ENCODE results near the gene MBTPS1. TPM values are rescaled to one million over a fixed set of nuclear protein-coding genes. Genes with fewer than 3 reads are reported as not detected.
A peak's percentile ranks its signal among the peaks of the same experiment; 100 is the strongest.

Gene MBTPS1
- total and polyA plus RNA-seq, 9 of the 15 experiments (the other 6 are each of a cell fraction or from before 2014, with no cell fraction given), result 2.8 to 57.6 (median 43.8) TPM

DNA sequence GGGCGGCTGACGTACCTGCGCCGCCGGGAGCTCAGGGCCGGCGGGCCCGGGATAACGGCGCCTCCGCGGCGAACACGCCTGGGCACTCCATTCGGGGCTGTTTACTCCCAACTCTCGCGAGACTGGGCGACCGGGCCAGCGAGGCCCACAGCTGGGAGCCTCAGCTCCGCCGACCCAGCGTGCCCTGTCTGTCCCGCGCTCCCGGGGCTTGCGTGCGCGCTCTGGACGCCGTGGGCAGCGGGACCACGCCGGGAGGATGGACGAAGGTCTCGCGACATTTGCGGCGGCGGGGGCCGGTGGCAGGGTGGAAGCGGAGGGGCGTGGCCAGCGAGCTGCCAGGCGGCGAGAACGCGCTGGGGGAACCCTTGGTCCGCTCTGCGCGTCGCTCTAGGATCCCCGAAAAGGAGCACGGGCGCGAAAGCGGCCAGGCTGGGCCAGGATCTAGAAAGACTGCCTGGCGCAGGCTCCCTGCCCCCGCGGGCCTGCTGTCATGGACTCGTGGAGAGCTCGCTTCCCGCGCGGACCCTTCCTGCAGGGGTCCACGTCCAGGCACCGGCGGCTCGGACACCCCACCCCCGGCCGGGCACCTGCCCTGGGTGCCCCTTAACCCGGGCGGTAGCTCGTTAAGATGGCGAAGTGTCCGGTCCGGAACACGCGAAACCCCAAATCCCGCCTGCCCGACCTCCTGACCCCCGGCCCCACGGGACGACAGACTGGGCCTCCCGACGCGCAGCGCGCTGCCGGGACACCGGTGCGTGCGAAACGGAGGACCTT, at the start of gene MBTPS1 (continued):
- peak; percentile 97 for TF ChIP-seq GMEB1 (CRISPR knock-in tag; IDR thresholded peaks at IDR 0.05)
- TF ChIP-seq, protein P1, sequence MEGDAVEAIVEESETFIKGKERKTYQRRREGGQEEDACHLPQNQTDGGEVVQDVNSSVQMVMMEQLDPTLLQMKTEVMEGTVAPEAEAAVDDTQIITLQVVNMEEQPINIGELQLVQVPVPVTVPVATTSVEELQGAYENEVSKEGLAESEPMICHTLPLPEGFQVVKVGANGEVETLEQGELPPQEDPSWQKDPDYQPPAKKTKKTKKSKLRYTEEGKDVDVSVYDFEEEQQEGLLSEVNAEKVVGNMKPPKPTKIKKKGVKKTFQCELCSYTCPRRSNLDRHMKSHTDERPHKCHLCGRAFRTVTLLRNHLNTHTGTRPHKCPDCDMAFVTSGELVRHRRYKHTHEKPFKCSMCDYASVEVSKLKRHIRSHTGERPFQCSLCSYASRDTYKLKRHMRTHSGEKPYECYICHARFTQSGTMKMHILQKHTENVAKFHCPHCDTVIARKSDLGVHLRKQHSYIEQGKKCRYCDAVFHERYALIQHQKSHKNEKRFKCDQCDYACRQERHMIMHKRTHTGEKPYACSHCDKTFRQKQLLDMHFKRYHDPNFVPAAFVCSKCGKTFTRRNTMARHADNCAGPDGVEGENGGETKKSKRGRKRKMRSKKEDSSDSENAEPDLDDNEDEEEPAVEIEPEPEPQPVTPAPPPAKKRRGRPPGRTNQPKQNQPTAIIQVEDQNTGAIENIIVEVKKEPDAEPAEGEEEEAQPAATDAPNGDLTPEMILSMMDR (IDR thresholded peaks at IDR 0.05 in 2 of 3, conservative IDR thresholded peaks at IDR 0.05 in 1 of 3; ENCODE audit: insufficient read depth in 2 of 3, low read depth in 1 of 3, low read length in 3 of 3), result peak in 2 of 3 experiments; percentile 33 to 36; a peak in 2 of 6 replicates
- 0 out of 2 replicates have a peak, but pooled peaks have one; percentile 59 for TF ChIP-seq HDAC8 (tag; IDR thresholded peaks at IDR 0.05)
- TF ChIP-seq MYNN (IDR thresholded peaks at IDR 0.05), result no peak
- TF ChIP-seq MYNN (CRISPR knock-in tag; IDR thresholded peaks at IDR 0.05), result no peak
- TF ChIP-seq ZNF518B (CRISPR knock-in tag; IDR thresholded peaks at IDR 0.05), result no peak
- TF ChIP-seq, protein P2, sequence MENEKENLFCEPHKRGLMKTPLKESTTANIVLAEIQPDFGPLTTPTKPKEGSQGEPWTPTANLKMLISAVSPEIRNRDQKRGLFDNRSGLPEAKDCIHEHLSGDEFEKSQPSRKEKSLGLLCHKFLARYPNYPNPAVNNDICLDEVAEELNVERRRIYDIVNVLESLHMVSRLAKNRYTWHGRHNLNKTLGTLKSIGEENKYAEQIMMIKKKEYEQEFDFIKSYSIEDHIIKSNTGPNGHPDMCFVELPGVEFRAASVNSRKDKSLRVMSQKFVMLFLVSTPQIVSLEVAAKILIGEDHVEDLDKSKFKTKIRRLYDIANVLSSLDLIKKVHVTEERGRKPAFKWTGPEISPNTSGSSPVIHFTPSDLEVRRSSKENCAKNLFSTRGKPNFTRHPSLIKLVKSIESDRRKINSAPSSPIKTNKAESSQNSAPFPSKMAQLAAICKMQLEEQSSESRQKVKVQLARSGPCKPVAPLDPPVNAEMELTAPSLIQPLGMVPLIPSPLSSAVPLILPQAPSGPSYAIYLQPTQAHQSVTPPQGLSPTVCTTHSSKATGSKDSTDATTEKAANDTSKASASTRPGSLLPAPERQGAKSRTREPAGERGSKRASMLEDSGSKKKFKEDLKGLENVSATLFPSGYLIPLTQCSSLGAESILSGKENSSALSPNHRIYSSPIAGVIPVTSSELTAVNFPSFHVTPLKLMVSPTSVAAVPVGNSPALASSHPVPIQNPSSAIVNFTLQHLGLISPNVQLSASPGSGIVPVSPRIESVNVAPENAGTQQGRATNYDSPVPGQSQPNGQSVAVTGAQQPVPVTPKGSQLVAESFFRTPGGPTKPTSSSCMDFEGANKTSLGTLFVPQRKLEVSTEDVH (IDR thresholded peaks at IDR 0.05; ENCODE audit: low read depth, partially characterized antibody), result peak; percentile 14
- peak; percentile 78 to 83 for TF ChIP-seq SIN3A (IDR thresholded peaks at IDR 0.05; ENCODE audit: borderline replicate concordance in 2 of 2, control insufficient read depth in 1 of 2, low read depth in 2 of 2, low read length in 2 of 2)
- TF ChIP-seq, protein P3, sequence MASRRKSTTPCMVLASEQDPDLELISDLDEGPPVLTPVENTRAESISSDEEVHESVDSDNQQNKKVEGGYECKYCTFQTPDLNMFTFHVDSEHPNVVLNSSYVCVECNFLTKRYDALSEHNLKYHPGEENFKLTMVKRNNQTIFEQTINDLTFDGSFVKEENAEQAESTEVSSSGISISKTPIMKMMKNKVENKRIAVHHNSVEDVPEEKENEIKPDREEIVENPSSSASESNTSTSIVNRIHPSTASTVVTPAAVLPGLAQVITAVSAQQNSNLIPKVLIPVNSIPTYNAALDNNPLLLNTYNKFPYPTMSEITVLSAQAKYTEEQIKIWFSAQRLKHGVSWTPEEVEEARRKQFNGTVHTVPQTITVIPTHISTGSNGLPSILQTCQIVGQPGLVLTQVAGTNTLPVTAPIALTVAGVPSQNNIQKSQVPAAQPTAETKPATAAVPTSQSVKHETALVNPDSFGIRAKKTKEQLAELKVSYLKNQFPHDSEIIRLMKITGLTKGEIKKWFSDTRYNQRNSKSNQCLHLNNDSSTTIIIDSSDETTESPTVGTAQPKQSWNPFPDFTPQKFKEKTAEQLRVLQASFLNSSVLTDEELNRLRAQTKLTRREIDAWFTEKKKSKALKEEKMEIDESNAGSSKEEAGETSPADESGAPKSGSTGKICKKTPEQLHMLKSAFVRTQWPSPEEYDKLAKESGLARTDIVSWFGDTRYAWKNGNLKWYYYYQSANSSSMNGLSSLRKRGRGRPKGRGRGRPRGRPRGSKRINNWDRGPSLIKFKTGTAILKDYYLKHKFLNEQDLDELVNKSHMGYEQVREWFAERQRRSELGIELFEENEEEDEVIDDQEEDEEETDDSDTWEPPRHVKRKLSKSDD (conservative IDR thresholded peaks at IDR 0.05; ENCODE audit: low read length), result peak; percentile 92
- TF ChIP-seq ESRRA (IDR thresholded peaks at IDR 0.05; ENCODE audit: borderline replicate concordance, low read depth), result peak; percentile 44
- peak; percentile 31; the same call in 1 of the 2 replicates for TF ChIP-seq CBX1 (IDR thresholded peaks at IDR 0.05; ENCODE audit: low read depth)
- TF ChIP-seq LARP7 (IDR thresholded peaks at IDR 0.05), result no peak
- no peak for TF ChIP-seq ZNF354B (CRISPR knock-in tag; IDR thresholded peaks at IDR 0.05)
- peak; percentile 65; the same call in 1 of the 2 replicates for TF ChIP-seq ZNF165 (CRISPR knock-in tag; IDR thresholded peaks at IDR 0.05; ENCODE audit: borderline replicate concordance)
